Right lung (tissue), 5 donors: ENCODE measurements around the gene DPYD. TPM values are rescaled to one million over a fixed set of nuclear protein-coding genes. Genes with fewer than 3 reads are reported as not detected.
"Not testable (repeated sequence)": the region's sequence is repeated elsewhere in the genome, so short reads cannot be mapped to it uniquely, and the experiment has no call there.

Experiments used
- DNase-seq, 2 donors: peaks; one replicate each; pipeline ENCODE4 v3.0.0-alpha.2; 2013
- polyA plus RNA-seq, 5 donors: library from polyadenylated mRNA; unstranded; fragments of 120-200 nt; gene quantifications; one replicate each; pipeline versions ENCODE4 v1.2.1 to v1.2.3, GENCODE V29; 2013; ENCODE audit warnings: inconsistent platforms in 1 of 5, low replicate concordance in 1 of 5; ENCODE audit not compliant: insufficient read length in 5 of 5, insufficient read depth in 1 of 5

The DPYD gene
- polyA plus RNA-seq, 5 donors = 19.1 to 33.5 (median 25.1) TPM

DNA sequence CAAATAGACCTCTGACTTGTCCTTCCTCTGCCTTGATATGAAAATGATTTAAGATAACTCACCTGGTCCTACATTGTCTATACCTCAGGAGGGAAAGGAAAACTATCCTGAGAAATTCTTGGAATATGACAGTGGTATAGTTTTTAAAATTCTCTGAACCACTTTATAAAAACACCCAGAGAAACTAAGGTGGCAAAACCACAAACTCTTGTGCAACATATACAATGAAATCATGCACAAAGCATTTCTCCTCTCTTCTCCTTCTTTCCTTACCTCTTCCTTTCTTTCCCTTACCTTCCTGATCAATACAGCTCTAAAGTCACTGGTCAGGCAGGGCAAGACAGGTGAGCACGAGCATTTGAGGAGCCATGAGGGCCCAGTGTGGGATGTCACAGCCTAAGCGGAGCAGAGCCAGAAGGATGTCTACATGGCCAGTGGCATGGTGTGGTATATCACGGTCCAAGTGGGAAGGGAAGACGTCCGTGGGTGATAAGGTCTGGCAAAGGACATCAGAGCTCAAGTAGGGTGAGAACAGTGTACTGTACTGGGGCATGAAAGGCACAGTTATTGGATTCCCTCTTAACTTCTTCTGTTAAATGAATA, 543.3 kb downstream of the DPYD start:
- DNase-seq = no peak

DNA sequence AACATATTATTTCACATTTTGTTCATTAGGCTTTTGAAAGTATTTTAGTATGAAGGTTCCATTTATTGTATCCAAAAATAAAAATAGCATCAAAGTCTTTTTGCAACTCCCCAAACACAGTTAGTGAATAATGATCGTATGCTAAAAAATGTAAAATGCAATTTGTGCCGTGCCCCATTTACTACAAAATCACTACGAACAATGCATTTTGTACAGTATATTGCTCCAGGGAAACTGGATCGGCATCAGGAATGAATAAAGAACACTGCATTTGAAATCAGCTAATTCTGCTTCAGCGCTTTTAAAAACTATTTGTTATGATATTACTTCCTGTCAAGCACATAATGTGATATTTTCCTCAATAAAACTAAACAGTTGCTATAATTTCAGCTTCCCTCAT, 547.8 kb downstream of the DPYD start:
- no peak for DNase-seq

DNA sequence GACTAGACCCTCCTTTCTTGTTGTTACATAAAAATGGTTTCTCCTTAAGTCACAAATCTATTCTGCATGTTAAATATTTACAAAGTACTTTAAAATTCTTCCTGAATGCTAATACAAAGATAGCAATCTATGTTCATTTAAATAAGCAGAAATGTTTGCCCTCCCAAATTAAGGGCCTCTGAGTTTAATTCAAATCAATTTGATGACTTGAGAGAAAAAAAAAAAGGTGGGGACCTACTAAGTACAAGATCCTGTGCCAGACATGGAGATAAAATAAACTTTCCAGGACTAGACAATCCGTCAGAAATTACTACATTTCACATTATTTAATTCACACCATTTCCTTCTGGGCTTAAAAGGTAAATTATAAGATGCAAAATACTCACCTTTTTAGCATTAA, 548.3 kb downstream of the DPYD start:
- DNase-seq = no peak

DNA sequence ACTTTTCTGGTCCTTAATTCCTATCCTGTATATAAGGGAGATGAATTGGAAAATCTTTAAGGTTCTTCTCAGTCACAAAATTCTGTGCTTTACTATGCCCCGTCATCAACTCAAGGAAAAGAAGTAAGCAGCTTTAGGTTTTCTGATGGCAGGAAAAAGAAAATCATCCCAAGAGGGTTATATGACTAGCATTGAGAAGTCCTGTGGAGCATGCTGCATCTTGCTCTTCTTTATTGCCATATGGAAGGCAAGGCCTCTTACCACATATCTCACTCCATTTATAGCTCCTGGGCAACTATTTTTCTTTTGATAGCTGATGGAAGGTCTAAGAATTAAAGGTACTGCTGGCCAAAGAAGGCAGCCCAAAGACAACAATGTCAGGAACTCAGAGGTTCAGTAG, 552.5 kb downstream of the DPYD start:
- DNase-seq = no peak

DNA sequence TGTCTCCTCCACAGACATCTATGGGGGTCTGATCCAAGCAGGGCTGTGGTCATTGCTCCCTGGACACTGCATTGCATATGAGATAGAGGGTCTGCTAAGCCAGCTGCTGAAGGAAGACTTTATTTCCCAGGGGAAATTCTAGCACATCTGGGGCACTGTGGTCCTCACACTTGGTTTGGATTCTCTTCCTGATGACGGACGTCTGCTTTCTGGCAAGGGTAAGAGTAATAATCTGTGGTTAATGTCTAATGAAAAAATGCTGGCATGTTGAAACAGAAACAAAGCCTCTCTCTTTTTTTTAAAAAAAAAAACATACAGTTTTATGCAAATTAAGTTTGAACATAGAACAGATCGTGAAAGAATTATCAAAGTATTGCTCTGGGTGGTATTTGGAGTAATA, 553.9 kb downstream of the DPYD start:
- no peak for DNase-seq

DNA sequence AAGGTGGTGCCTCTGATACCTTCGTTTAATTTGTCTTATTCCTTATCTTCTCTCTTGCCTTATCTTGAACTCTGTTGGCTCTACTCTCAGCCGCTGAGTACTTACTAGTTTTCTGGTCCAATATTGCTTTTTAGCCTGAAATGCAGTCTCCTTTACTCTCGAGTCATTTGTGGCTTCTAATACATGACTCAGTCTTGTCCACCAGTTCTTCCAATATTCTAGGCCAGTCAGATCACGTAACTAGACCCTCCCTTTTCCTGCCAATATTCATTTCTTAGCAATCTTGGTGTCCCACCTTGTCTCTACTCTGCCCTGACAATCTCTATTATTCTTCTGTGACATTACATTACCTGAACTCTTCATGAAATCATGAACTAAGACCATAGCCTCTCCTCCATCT, 555.8 kb downstream of the DPYD start:
- DNase-seq = no peak

DNA sequence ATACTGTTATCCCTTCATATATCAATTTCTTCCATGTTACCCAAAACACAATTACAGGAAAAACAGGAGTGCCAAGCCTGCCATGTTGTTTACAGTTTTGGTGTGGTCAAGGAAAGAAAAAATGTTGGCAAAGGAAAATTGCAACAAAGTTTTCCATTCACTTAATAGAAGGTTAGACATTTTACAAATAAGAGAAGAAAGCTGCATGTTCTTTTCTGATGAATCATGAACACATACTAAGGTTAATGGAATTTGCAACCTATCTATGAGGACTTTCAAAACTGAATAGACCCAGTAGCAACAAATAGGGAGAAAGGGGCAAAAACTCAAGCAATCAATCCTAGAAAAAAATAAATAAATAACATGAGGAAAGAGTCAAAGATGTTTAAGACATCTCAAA, 556.7 kb downstream of the DPYD start:
- DNase-seq = no peak

DNA sequence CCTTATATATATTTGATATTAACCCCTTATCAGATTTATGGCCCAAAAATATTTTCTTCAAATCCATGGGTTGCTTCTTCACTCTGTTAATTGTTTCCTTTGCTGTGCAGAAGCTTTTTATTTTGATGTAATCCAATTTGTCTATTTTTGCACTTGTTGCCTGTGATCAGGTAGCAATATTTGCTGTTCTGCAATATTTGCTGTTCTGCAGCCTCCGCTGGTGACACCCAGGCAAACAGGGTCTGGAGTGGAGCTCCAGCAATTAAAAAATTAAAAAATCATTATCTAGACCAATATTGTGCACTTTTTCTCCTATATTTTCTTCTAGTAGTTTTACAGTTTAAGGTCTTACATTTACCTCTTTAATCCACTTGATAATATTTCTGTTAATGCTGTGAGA, 564.5 kb downstream of the DPYD start:
- no peak for DNase-seq

DNA sequence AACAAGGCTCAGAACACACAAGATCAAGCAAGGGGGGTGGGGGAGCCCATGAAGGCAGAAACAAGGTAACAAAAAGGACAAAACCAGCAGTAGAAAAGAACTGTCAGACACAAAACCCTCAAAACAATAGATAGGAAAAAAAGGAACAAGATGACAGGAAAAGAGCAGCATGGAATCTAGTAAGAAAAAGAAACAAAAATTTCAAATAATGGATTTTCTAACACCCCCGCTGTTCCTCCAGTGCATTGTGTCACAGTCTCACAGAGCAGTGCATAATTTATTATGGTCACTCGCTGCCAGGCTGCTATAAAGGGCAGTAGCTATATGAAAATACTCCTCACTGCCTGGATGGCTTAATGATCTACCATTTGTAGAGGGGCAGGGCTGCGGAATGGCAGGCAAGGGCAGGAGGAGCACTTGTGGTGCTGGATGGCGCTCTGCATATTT, 567.9 kb downstream of the DPYD start:
- no peak for DNase-seq

DNA sequence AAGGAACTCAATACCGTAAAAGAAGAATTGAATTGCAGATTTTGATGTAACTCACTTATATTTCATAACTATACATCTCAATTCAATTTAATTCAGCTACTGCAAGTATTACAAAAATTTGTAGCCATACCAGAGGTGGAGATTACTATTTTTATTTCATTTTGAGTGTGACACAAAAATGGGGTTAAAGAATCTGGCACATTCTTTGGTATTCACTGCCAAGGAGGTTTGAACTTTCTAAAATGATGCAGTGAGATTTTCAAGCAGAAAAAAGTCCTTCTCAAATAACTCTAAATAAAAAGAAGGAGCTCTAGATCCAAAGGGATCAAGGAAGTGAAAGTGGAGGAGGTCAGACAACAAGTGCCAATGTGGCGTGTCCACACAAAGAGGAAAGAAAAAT, 569.0 kb downstream of the DPYD start:
- no peak for DNase-seq

DNA sequence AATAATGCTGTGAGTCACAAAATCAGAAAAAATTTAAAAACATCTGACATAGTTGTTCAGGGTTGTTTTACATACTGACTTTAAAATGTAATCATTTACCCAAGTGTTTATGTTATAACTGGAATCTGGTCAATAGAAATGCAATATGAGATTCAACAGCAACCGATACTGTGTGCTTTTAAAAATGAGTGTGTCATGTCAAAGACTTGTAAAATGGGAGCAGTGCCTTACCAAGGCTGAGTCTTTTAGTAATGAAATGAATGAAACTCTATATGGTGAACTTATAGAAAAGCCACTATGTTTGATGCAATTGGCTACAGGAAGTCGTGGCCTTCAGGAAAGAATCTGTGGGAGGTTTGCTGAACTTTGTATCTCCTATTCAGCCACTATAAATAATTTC, 570.2 kb downstream of the DPYD start:
- no peak for DNase-seq

DNA sequence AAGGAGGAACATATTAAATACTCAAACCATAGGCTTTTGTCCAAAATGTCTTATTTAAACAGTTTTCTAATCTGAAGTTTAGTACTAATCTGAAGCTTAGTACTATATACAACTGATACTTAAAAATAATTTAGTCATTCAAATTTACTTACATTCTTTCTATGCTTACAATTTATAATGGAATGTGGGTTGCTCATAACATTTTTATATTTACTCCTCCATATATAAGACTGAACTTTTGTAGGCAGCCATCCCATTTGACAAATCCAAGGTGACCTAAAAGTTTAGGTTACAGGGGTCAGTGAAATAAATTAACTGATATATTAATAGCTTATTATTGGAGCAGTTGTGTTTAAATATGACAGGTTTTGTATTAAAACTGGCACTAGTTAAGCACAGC, 570.6 kb downstream of the DPYD start:
- no peak for DNase-seq

DNA sequence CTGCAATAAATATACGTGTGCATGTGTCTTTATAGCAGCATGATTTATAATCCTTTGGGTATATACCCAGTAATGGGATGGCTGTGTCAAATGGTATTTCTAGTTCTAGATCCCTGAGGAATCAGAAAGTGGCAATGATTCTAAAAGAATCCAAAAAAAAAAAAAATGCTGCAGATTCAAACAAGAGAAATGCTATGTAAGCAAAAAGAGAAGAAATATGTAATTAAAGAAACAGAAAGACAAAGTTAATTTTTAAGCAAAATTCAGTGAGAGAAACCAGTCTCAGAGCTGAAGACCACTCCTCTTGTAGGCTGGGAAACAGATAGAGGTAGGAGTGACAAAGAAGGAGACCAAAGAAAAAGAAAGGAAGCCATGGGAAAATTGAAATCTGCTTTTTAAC, 571.0 kb downstream of the DPYD start:
- not testable (repeated sequence) for DNase-seq

DNA sequence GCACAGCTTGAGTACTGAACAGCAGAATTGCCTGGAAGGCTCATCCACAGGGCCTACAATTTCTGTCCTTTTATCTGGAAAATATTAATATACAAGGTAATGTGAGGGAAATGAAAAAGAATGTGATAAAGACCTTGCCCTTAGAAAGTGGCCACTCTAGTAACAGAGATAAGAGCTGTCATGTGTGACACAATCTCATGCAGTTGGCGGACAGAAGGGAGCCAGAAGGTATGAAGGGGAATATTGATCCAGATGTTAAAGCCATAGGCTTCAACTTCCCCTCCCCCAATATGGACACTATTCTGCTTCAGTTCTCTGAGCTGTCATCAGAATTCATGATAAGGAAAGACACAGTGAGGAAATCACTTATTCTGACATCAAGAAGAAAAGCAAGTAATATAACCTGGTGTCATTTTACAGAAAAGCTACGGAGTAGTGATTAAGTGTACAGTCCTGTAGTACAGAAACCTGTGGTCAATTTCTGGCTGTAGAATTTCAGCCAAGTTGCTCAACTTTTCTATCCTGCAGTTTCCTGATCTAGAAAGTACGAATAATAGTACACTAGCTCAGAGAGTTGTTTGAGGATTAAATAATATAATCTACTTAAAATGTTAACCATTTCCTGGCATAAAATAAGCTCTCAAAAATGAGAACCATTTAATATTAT, 572.1 kb downstream of the DPYD start:
- DNase-seq = no peak

DNA sequence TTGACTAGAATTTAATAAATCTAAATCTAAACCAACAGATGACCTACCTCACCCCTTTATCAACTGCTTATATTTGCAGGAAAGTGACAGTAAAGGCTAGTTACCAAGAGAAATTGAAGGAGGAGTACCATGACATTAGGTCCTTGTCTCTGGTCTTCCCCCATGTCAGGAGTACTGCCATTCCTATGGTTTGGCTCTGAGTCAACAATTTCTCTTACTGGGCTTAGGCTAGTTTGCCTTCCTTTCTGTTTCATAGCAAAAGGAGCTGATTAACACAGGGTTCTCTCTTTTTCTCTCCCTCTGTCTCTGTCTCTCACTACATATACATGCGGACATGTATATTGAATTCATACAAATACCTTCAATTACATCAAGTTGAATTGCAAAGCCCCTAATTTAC, 579.9 kb downstream of the DPYD start:
- no peak for DNase-seq

DNA sequence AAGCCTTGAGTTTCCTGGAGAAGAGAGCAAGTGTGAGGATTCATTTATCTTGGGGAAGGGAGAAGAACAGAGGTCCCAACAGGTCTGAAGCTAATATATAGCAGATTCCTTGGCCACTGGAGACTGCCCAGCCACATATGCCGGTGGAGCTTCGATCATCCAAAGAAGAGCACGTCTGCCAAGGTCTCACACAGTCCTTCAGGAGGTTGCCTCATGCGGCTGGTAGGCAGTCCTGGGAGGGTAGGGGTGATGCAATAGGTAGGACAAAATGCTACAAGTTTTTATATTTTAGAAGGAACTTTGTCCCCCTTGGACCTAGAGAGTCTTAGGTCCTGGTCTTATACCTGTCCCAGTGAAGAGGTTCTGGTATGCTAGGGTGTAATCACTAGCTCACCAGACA, 582.5 kb downstream of the DPYD start:
- no peak for DNase-seq

DNA sequence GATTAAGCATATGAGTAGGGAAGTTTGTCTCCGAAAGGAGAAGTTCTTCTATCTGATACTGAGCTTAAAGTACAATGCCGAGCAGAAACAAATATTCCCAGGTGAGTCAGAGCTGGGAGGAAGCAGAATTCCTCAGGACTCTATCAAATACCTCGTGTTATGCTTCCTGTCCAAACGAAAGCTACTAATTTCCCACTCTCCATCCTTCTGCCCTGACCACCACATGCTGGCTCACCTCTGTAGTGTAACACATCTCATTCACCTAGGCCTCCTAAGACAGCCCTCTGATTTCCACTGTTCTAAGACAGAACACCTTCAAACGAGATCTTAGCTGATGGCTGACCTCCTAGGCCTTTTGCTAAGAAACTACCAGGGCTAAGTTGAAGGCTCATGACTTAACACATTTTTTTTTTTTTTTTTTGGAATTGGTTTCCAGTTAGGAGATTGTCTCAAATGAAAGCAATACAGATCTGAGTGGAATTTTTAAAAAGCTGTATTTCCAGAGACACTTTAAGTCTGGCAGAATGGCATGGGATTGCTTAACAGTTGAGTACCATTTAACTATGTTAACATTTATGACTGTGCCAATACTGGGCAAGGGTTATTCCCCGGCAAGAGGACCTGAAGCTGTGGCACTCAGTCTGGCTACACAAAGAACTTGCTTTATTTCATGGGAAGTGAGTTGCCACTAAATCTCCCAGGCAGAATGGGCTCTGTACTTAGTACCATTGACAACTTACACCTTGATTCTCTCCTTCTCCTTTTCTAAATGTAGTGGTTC, 583.4 kb downstream of the DPYD start:
- no peak for DNase-seq

DNA sequence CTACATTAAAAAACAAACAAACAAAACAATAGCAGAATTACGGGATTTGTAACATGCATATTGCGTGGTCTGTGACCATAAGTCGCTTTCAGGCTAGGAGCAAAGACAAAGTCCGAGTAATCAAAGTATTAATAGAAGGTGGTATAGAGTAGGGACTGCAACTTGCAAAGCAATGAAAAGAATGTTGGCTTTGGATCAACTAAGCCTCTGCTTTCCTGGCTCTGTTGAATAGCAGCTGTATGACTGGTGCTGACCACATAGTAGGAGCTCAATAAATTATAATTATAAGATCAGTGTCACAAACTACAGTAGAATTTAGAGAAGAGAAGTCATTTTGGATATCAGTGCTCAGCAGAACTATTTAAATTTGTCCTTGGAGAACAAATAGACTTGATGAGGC, 586.4 kb downstream of the DPYD start:
- DNase-seq = no peak

DNA sequence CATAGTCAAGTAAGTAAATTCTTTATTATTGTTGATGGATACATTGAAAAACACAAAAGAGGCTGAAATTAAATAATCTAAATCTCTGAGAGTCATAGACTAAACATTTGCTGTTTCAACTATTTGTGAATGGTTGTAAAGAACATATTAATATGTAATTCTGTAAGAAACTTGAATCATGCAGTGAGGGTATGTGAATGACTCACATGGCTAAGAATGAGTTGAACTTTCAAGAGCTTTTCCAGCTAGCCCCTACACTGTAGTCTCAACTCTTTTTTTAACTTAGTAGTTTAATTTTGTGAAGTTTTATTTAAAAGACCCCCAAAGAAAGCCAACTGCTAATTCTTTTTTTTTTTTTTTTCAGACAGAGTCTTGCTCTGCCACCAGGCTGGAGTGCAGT, 588.1 kb downstream of the DPYD start:
- no peak for DNase-seq

DNA sequence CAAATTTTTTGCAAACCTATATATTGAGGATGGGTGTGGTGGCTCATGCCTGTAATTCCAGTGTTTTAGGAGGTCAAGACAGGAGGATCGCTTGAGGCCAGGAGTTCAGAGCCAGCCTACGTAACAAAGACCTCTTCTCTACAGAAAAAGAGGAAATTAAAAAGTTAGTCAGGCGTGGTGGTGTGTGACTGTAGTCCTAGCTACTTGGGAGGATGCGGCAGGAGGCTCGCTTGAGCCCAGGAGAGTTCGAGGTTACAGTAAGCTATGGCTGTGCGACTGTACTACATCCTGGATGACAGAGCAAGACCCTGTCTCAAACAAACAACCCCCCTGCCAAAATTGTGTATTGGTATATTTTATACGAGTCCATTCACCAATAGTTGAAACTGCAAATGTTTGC, 589.7 kb downstream of the DPYD start:
- DNase-seq = no peak

DNA sequence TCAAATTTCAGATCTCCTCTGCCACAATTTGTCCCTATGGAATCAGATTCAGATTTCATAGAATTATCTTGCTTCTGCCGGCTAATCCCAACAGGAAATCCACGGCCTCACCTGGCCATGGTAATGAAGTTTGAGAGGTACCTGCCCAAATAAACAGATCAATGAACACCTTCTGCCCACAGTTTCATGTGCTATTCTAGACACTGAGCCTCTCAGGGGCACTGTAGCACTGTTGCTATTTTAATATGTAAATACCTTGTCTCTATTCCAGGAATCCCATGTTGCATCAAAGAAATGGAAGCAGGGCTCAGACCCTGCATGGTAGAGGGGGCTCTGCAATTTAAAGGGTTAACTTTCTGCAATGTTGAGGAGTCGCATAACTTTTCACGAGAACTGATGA, 606.1 kb downstream of the DPYD start:
- DNase-seq = no peak

DNA sequence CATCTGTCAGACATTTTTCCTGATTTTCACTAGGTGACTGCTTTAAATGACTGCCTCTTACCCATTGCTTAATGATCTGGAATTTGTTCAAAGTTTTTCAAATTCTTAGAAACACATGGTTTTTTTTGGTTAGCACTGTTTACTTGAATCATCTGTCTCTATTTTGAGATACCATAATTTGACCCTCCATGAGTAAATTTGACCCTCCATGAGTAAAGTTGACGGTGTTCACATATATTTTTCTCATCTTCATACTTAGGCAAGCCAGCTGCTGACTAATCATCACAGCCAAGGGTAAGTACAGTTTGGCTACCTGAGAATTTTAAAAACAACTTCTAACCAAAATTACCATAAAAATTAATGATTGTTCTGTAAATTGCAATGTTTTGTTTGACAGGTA, 612.7 kb downstream of the DPYD start:
- no peak for DNase-seq

DNA sequence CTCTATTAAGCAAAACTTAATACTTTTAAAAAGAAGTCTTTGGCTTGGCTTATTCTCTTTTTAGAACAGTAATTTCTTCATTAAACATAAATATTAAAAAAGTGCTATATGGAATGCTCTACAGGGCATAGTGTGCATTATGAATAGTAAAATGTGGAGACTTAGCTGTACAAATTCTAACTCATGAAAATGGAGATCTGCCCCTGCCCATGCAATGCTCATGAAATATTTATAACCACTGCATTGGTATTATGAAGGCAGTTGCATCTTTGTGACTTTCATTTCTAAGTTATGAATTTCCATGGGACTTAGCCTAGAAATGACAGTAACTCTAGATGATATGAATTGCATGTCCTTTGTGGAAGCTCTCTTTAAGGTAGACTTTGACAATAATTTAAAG, 613.3 kb downstream of the DPYD start:
- no peak for DNase-seq
